SIG-M5 (cell line): Measurements from ENCODE around the gene KIFC3.
"Not testable (repeated sequence)": the region's sequence is repeated elsewhere in the genome, so short reads cannot be mapped to it uniquely, and the experiment has no call there.

Source experiments
- DNase-seq: peaks from one replicate; lab custom pipeline; 2025; lab: John Stamatoyannopoulos, UW

The KIFC3 gene

GRCh38 chr16:57739756-57740422, 62.4 kb downstream of the KIFC3 start:
- DNase-seq, result no peak

- DNase-seq, result no peak
These were observed 63.4 kb downstream of the KIFC3 start for GRCh38 chr16:57738844-57739243.

DNA sequence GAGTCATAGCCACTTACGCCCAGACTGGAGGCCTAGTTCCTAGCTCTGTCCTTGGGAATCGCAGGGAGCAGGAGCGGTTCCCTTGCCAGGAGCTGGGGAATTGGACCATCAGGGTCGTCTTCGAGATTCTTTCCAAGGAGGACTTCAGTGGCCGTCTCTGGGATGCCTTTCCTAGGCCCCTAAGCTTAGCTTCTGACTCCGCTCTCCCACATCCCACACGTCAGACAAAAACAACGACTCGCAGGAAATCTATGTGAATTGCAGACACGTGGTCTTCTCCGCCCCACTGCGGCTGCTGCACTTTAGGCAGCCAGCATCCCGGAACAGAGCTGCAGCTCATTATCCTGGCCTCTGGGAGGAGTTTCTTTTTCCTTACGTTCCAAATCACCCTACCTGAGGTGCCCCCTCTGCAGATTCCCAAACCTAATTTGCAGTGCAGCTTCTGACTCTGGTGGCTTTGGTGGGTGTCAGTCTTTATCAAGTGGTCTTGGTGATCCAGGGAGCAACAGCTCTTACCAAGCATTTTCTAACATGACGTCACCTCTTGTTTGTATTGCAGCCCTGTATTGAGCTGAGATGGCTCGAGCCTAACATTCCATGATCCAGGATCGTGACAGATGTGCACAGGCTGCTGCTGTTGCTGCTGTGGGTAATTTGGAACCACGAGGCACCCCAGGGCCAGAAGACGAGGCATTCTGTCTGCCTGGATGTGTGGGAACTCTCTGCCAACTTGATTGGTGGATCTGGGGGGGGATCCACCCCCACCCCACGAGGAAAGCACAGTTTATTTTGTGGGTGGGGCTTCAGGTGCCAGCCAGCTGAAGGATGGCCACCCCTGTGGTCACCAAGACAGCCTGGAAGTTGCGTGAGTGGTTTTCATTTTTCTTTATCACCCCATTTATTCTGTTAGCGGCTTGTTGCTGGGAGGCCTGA, 65.6 kb downstream of the KIFC3 start:
- no peak for DNase-seq

DNA sequence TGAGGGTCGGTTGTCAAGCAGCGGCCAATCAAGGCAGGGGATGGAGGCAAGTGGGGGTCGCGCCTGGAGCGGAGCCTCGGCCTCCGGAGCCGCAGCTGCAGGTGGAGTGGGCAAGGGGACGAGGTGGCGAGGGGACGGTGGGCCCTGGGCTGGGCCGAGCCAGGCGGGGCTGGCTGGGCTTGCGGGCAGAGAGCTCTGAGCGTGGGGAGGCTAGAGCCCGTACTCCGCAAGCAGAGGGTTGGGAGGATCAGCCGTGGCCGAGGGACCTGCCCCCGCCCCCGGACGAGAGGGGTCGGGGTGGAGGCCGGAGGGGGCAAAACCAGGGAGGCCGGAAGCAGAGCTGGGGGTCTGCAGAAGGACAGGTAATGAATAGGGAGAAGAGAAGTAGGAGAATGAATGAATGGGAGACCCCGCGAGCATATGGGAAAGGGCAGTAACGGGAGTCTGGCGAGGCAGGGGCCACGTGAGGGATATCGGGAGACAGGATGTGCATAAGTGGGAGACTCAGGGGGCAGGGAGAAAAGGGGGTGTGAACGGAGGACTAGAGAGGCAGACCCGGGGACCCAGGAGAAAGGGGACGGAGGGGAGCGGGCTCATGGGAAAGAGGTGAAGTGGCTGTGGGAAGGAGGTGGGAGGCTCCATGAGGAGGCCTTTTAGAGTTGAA, 66.4 kb downstream of the KIFC3 start, which contains the start of gene KATNB1:
KATNB1 (plus strand) TSS at position 16 of the 664 bp plus-strand sequence. CDS start 1,474 bp downstream, outside the sequence.
- no peak for DNase-seq

DNA sequence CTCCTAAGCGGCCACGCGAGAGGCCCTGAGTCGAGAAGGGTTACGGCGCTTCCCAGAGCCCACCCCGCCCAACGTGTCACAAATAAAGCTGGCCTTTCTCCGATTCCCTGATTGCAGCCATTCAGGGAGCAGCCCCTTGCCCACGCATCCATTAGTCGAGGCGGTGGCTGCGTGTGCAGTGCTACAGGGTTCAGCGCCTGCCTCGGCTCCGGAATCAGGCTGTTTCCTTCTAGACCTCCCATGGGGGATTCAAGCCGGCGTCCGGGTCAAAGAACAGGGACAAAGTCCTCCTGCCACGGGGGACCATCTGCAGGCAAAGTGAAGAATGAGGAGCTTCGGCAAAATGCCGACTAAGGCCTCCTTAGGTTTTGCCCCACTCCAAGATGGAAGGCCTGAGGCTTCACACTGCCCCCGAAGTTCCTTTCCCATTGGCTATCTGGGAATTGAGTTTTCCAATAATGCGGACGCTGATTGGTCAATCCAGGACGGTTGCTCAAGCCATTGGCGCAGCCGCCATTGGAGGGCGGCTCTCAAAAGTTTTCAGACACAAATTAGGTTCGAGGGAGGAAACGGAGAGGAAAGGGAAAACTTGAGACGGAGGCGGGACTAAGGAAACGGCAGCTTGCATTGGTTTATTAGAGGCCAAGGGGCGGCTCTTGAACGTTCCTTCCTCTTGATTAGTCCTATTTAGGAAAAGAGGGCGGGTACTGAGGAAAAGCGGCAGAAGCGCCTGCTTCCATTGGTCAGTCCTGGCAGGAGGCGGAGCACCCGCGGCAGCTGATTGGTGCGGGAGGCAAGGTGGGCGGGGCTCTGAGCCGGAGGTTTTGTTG, 67.2 kb downstream of the KIFC3 start:
- DNase-seq, result peak; percentile 99

GRCh38 chr16:57734308-57734924, 67.9 kb downstream of the KIFC3 start:
- DNase-seq, result no peak

DNA sequence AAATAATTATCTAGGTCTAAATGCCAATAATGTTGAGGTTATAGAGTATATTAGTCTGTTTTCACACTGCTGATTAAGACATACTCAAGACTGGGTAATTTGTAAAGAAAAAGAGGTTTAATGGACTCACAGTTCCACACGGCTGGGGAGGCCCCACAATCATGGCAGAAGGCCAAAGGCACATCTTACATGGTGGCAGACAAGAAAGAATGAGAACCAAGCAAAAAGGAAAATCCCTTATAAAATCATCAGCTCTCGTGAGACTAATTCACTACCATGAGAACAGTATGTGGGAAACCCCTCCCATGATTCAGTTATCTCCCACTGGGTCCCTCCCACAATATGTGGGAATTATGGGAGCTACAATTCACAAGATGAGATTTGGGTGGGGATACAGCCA, 69.6 kb downstream of the KIFC3 start:
- DNase-seq, result no peak

- DNase-seq, result no peak
These were observed 70.3 kb downstream of the KIFC3 start for GRCh38 chr16:57732037-57732436.

GRCh38 chr16:57730771-57731730, 71.2 kb downstream of the KIFC3 start:
- no peak for DNase-seq

GRCh38 chr16:57729852-57730251, 72.4 kb downstream of the KIFC3 start:
- DNase-seq, result not testable (repeated sequence)

GRCh38 chr16:57729182-57729484, 73.2 kb downstream of the KIFC3 start:
- DNase-seq, result no peak

DNA sequence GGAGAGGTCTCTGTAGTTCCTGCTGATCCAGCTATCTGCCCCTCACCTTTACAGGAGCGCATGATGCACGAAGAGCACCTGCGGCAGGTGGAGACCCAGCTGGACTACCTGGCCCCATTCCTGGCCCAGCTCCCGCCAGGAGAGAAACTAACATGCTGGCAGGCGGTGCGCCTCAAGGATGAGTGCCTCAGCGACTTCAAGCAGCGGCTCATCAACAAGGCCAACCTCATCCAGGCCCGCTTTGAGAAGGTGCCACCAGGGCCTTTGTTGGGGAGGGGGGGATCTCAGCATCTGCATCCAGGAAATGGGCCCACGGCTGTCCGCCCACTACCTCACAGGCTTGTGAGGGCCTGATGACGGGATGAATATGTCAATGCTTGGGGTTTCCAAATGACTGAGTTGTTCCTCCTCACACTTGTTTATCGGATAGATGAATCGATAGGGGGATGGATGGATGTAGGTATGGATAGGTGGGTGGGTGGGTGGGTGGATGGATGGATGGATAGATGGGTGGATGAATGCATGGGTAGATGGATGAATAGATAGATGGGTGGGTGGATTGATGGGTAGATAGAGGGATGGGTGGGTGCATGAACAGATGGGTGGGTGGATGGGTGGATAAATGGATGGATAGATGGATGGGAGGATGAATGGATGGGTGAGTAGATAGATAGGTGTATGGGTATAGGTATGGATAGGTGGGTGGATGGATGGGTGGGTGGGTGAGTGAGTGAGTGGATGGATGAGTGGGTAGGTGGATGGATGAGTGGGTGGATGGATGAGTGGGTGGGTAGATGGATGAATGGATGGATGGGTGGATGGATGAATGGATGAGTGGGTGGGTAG, 73.7 kb downstream of the KIFC3 start:
- DNase-seq, result no peak

DNA sequence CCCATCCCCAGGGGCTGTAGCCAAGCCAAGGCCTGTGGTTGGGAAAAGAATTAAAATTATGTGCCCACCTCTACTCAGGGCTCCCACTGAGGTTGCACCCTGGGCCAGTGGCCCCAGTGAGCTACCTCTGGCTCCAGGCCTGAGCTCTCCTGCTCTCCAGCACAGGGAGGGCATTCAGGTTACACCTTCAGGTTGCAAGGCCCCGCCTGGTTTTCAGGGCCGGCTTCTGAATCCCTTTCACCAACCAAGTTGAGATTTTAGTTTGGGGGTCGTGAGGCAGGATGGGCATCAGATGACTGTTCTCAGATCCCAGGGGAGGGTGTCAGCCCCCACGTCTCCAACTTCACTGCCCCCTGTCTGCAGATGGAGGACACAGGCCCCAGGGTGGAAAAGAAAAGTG, 74.7 kb downstream of the KIFC3 start:
- DNase-seq, result no peak

- DNase-seq, result no peak
These were observed 75.8 kb downstream of the KIFC3 start for GRCh38 chr16:57726433-57726947.

DNA sequence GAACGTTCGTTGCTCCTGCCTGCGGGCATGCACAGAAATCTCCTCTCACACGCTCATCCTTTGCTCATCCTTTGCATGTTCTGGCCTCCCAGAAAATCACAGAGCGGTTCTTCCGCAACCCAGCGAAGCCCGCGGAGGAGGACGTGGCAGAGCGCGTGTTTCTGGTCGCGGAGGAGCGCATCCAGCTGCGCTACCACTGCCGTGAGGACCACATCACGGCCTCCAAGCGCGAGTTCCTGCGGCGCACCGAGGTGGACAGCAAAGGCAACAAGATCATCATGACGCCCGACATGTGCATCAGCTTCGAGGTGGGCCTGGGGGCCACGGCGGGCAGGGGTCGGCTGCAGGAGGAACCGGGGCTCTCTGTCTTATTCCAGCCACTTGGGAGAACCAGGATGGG, 76.3 kb downstream of the KIFC3 start:
- no peak for DNase-seq

DNA sequence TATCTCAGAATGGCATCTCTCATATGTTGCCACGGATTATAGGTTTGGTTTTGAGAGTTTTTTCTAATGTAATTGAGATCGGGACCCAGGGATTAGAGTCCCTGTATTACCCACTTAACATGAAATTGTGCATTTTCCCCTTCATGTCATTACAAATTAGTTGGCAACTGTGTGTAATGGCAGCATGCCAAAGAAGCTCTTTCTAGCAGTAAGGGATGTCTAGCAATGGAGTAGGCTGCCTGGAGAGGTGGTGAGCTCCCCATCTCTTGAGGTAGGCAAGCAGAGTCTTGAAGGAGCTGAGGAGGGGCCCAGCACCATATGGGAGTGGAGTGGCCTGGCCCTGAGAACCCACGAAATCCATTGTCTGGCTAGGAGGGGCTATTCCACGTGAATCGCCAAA, 76.7 kb downstream of the KIFC3 start:
- no peak for DNase-seq

DNA sequence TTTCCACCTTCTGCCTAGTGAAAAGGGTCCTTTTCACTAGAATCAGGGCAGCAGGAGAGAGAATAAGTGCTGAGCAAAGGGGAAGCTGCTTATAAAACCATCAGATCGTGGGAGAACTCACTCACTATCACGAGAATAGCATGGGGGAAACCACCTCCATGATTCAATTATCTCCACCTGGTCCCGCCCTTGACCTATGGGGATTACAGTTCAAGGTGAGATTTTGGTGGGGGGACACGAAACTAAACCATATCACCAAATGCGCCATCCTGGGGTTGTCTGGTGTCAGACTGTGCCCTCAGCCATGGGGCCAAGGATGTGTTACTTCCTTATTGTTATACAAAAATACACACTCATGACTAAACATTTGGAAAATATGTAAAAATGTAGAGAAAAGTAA, 77.1 kb downstream of the KIFC3 start:
- DNase-seq, result no peak

DNA sequence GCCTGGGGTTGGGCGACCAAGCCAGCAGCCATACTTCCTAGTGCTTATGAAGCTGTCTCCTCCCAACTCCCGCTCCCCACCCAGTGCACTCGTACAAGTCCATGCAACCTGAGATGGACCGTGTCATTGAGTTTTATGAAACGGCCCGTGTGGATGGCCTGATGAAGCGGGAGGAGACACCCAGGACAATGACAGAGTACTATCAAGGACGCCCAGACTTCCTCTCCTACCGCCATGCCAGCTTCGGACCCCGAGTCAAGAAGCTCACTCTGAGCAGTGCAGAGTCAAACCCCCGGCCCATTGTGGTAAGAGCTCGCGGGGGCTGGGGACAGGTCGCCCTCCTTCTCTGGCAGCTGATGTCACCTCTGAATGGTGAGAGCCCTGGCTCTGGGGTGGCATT, 77.8 kb downstream of the KIFC3 start:
- DNase-seq, result no peak

DNA sequence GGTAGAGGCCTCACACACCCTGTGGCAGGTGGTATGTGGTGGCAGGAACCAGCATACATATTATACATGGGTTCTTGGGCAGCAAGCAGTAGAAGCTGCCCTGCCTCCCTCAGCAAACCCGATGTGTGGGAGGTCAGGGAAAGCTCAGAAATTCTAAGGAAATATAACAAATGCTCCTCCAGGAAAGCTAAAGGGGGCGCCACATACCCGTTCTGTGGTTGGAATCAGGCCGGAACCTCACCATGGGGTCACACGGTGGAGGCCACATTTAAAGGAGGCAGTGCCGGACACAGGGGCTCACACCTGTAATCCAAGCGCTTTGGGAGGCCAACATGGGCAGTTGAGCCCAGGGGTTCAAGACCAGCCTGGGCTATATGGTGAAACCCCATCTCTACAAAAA, 79.1 kb downstream of the KIFC3 start:
- no peak for DNase-seq
